ENCODE measurements around the gene MED15. TPM values are rescaled to one million over a fixed set of nuclear protein-coding genes. Genes with fewer than 3 reads are reported as not detected.

The MED15 gene
- polyA plus RNA-seq, 4 donors: 38.6 to 49.3 (median 42.8) TPM

GRCh38 chr22:20636075-20636812, 128.8 kb downstream of the MED15 start:
- DNase-seq (ENCODE audit: low read depth in 4 of 4, low spot score in 3 of 4): no peak

DNA sequence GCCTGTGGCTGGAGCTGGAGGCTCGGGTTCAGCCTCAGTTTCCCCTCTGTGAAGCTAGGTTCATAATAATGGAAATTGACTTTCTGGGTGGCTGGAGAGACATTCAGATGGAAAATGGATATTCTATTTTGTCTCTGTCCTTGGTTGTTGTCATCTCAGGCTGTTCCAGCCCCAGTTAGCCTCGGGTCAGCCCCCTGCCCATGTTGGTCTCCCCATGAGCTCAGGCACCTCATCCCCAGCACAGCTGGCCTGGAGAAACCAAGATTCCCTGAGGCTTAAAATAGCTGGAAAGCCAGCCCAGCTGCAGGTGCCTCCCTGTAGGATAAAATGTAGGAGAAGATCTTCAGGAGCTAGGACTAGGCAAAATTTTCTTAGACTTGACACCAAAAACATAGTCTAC, 129.5 kb downstream of the MED15 start:
- DNase-seq (ENCODE audit: low read depth in 4 of 4, low spot score in 3 of 4): no peak

Other genes starting within 250 kb of the MED15 start
- gene RTN4R, start 239.3 kb upstream of the MED15 start, polyA plus RNA-seq (ENCODE audit: insufficient read length in 4 of 4): 1 to 10 TPM; 5.0 to 9.0 (median 6.1) TPM
- gene DGCR6L, start 187.6 kb upstream of the MED15 start, polyA plus RNA-seq (ENCODE audit: insufficient read length in 4 of 4): 10 to 100 TPM; 45.1 to 68.0 (median 52.9) TPM
- gene ZNF74, start 113.5 kb upstream of the MED15 start, polyA plus RNA-seq (ENCODE audit: insufficient read length in 4 of 4): 10 to 100 TPM; 15.0 to 20.4 (median 15.9) TPM
- gene SCARF2, start 69.8 kb upstream of the MED15 start, polyA plus RNA-seq (ENCODE audit: insufficient read length in 4 of 4): 10 to 100 TPM; 16.3 to 25.5 (median 18.0) TPM
- gene KLHL22, start 11.8 kb upstream of the MED15 start, polyA plus RNA-seq (ENCODE audit: insufficient read length in 4 of 4): 10 to 100 TPM; 29.4 to 33.1 (median 32.6) TPM